D721Med (cell line): ENCODE results near the gene SLMAP.
"Not testable (repeated sequence)": the region's sequence is repeated elsewhere in the genome, so short reads cannot be mapped to it uniquely, and the experiment has no call there.

Experiments used
- DNase-seq: peaks from one replicate; pipeline ENCODE4 v3.0.0; 2011; ENCODE audit warnings: low spot score; ENCODE audit not compliant: insufficient read length
- FAIRE-seq: peaks from 2 replicates; lab custom pipeline; 2011; peaks lifted over from hg19 to GRCh38; lab: Jason Lieb, UNC
- CTCF ChIP-seq: IDR thresholded peaks from 2 replicates; pipeline ENCODE4 v1.5.1; 2012; ENCODE audit warnings: mild to moderate bottlenecking, control low read depth; ENCODE audit not compliant: insufficient read depth; ENCODE audit errors: missing control alignments

SLMAP gene

DNA sequence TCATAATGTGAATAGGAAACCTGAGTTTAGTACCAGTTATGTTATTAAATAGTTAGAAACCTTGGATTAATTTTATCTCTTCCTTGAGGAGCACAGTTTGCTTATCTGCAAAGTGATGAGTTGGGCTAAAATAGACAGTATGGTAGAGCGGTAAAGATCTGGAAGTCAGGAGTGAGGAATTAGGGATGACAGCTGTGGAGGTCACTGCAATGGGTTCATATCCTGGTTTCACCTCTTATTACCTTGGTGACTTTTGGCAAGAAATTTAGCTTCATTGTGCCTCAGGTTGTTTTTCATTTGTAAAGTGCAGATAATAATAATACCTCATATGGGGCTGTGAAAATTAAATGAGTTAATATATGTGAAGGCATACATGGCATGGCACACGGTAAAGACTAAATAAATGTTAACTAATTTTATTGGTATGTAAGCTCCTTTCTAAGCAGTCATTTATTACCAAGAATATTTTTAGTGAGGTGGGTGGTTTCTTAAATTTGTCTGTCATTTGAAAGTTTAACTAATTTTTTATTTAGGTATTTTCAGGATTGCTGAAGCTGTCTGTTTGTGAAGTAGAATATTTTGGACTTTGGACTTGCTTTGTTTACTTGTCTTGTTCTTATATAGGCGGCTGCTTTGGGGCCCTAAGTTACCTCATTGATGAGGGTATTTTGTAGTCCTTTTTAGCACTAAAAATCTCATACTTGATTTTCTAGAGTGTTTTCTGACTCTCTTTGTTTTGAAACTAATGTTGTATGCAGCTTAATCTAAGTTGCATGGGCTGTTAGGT, 41.8 kb downstream of the SLMAP start:
- TF ChIP-seq CTCF: no peak
- FAIRE-seq: no peak
- no peak for DNase-seq

- DNase-seq (no peak), FAIRE-seq (no peak)
- no peak for TF ChIP-seq CTCF
Measured at GRCh38 chr3:57803647-57804081, 47.6 kb downstream of the SLMAP start.

- no peak for DNase-seq
- no peak for TF ChIP-seq CTCF
- no peak for FAIRE-seq
Measured at GRCh38 chr3:57805266-57805665, 49.2 kb downstream of the SLMAP start.

DNA sequence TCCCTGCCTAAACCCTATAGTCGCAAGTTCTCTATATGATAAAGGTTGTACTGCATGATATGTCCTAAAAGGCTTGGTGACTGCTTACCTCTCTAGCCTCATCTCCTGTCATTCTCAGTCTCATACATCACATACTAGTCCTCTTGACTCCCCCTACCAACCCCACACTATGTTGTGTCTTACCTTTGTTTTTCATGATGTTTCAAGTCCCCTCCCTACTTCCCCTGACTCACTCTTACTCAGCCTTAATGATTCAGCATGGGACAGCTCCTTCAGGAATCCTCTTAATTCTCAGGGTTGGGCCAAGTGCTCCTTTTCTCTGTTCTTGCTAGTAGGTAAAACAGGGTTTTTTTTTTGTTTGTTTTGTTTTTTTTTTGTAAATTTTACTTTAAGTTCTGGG, 49.6 kb downstream of the SLMAP start:
- no peak for FAIRE-seq
- DNase-seq: no peak
- TF ChIP-seq CTCF: no peak

GRCh38 chr3:57806195-57806594, 50.1 kb downstream of the SLMAP start:
- not testable (repeated sequence) for FAIRE-seq, DNase-seq

DNA sequence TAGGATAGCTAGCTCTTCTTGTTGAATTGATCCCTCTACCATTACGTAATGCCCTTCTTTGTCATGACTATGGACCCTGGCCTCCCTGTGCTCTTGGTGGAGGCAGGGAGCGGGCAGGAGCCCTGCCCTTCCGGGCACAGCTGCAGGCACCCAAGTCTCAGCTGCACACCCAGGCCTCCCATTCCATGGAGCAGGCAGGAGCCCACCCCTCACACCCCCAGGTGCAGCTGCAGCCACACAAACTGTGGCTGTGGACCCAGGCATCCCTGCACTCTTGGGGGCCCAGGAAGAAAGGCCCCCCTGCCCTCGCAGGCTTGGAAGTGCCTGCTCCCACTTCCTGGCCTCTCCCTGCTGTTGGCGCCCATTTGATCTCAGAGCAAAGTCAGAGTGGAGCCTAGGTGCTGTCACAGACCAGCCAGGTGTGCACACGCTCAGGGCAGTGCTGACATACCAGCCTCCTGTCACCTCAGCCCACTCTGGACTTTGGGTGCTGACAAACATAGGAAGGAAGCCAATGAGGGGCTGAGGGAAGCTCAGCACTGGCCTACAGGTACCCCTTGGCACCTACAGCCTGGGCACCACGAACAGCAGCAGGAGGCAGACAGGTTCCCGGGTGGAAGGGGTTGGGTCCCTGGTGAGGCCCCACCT, 53.0 kb downstream of the SLMAP start:
- FAIRE-seq (no peak), DNase-seq (no peak)
- TF ChIP-seq CTCF: no peak

DNA sequence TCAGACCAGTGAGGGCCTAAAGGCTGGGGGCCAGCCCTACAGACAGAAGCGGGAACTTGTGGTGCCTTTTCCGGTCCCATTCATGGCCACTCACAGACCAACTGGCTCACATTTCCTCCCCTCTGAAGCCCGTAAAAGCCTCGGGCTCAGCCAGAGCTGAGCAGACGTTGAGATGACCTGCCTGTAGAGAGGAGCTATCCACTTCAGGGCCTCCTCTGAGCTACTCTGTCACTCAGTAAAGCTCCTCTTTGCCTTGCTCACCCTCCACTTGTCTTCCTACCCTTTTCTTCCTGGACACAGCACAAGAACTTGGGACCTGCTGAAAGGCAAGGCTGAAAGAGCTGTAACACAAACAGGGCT, 53.5 kb downstream of the SLMAP start:
- DNase-seq (no peak), FAIRE-seq (no peak)
- no peak for TF ChIP-seq CTCF
